Activated CD8-positive, alpha-beta T cell treated with anti-CD3 and anti-CD28 coated beads for 36 hours (primary cell): ENCODE data around the gene UTP14A. TPM values are rescaled to one million over a fixed set of nuclear protein-coding genes. Genes with fewer than 3 reads are reported as not detected.

Experiments used
- ATAC-seq: fragments of 200-7000 bp; cut with Tn5 transposase; one replicate; pipeline ENCODE4 v1.10.0; 2021; ENCODE audit warnings: mild to moderate bottlenecking, moderate library complexity
- CTCF ChIA-PET: fragments of 350-600 bp; sonication (Branson Sonifier 250); formaldehyde crosslinking; loops from one replicate; lab custom pipeline; 2021; ENCODE audit warnings: antibody characterized with exemption; lab: Charles Lee
- POLR2A ChIA-PET: fragments of 350-600 bp; sonication (Branson Sonifier 250); formaldehyde crosslinking; loops from one replicate; lab custom pipeline; 2021; ENCODE audit warnings: antibody characterized with exemption; lab: Charles Lee
- DNase-seq: peaks from one replicate; pipeline ENCODE4 v3.0.0-alpha.2; 2020
- H3K27ac Mint-ChIP-seq: one replicate; pipeline ENCODE4 v1.8.0; 2021; ENCODE audit warnings: mild to moderate bottlenecking, mixed read lengths
- H3K27me3 Mint-ChIP-seq: one replicate; pipeline ENCODE4 v1.8.0; 2021; ENCODE audit warnings: mixed read lengths
- H3K36me3 Mint-ChIP-seq: one replicate; pipeline ENCODE4 v1.8.0; 2021; ENCODE audit warnings: low read depth, mixed read lengths
- H3K4me1 Mint-ChIP-seq: one replicate; pipeline ENCODE4 v1.8.0; 2021; ENCODE audit warnings: low read depth, mixed read lengths
- H3K4me3 Mint-ChIP-seq: one replicate; pipeline ENCODE4 v1.8.0; 2021; ENCODE audit warnings: mild to moderate bottlenecking, moderate library complexity, mixed read lengths
- H3K9me3 Mint-ChIP-seq: one replicate; pipeline ENCODE4 v1.8.0; 2021; ENCODE audit warnings: mixed read lengths
- CTCF ChIP-seq: fragments of 200-600 bp; IDR thresholded peaks from one replicate; pipeline ENCODE4 v1.8.0; 2022; ENCODE audit warnings: antibody characterized with exemption, mild to moderate bottlenecking
- intact Hi-C: fragments of 100-400 bp; cut with micrococcal nuclease; formaldehyde crosslinking; loops from one replicate; pipeline ENCODE4 v1.10.0; 2022
- total RNA-seq, 2 experiments: library from RNA; stranded (reverse); gene quantifications; one replicate each; pipeline ENCODE4 v1.2.3, GENCODE V29; 2021

The UTP14A gene
- total RNA-seq, 2 experiments from 2014 or later = 33.1 to 34.0 TPM

GRCh38 chrX:129958814-129959492 is 53.0 kb downstream of the UTP14A start:
- POLR2A ChIA-PET = interaction anchor here (1.0 kb wide), 1 partner anchor 18 kb away, joined by 3 read pairs; no protein-coding TSS in a partner anchor
- CTCF ChIA-PET = no interaction called here
- no peak overlapping the region for H3K4me3 Mint-ChIP-seq

DNA sequence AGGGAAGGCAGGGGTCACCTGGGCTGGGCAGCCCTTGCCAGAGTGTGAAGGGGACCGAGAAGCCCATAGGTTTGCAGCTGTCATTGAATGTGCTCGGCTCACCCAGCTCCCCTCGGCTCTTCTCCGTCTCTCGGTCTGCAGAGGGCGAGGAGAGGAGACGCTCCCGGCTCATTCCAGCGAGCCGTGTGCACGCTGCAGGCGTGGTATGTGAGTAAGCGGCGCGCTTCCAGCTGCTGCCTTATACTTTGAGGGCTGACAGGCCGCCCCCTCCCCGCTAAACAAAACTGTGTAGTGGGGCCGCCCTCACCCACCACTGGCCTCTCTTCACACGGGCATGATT is 53.5 kb downstream of the UTP14A start:
- Mint-ChIP-seq H3K4me1 (peaks cover 15% of the 10 kb centered on the region), H3K36me3 (no peaks in the 10 kb centered on the region), H3K4me3 (no peak overlapping the region), H3K9me3 (no peaks in the 10 kb centered on the region), H3K27ac (no peak overlapping the region), H3K27me3 (no peaks in the 10 kb centered on the region)
- no peak for ATAC-seq
- POLR2A ChIA-PET = interaction anchor here (1.0 kb wide), 1 partner anchor 18 kb away, joined by 3 read pairs; no protein-coding TSS in a partner anchor
- no peak for TF ChIP-seq CTCF
- CTCF ChIA-PET = no interaction called here
- intact Hi-C loops = no loop called here
- no peak for DNase-seq

More at GRCh38 chrX:129958814-129959492, 53.0 kb downstream of the UTP14A start:
- Mint-ChIP-seq H3K27ac (no peak overlapping the region), H3K4me1 (peaks cover 15% of the 10 kb centered on the region), H3K36me3 (no peaks in the 10 kb centered on the region), H3K9me3 (no peaks in the 10 kb centered on the region), H3K27me3 (no peaks in the 10 kb centered on the region)
- no peak for ATAC-seq
- intact Hi-C loops = no loop called here
- no peak for TF ChIP-seq CTCF
- DNase-seq = no peak

GRCh38 chrX:129961180-129962083 is 55.5 kb downstream of the UTP14A start:
- POLR2A ChIA-PET = interaction anchor here (0.7 to 1.6 kb wide), 3 partner anchors 9 to 63 kb away, joined by 3 to 4 read pairs (median 3); no protein-coding TSS in a partner anchor
- intact Hi-C loops = no loop called here

DNA sequence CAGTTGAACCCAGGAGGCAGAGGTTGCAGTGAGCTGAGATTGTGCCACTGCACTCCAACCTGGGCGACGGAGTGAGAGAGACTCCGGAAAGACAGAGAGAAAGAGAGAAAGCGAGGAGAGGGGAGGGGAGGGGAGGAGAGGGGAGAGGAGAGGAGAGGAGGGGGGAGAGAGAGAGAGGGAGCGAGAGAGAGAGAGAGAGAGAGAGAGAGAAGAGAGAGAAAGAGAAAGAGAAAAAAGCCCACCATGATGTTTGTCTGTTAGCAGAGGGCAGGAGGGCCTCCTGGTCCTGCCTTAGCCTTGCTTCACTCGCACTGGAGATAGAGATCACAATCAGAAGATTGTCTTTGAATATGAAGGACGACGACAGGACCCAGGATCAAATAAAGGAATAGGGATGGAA is 57.8 kb downstream of the UTP14A start:
- peaks cover 9% of the 10 kb centered on the region for H3K4me1 Mint-ChIP-seq
- H3K27me3 Mint-ChIP-seq = no peaks in the 10 kb centered on the region
- POLR2A ChIA-PET = no interaction called here
- ATAC-seq = no peak
- no peak overlapping the region for H3K4me3 Mint-ChIP-seq
- intact Hi-C loops = no loop called here
- TF ChIP-seq CTCF = no peak
- no peak overlapping the region for H3K27ac Mint-ChIP-seq
- no peaks in the 10 kb centered on the region for H3K9me3 Mint-ChIP-seq
- CTCF ChIA-PET = no interaction called here
- no peaks in the 10 kb centered on the region for H3K36me3 Mint-ChIP-seq
- no peak for DNase-seq

More at GRCh38 chrX:129961180-129962083, 55.5 kb downstream of the UTP14A start:
- Mint-ChIP-seq H3K27me3 (no peaks in the 10 kb centered on the region), H3K4me3 (peak overlapping the region; percentile 70), H3K9me3 (no peaks in the 10 kb centered on the region), H3K4me1 (peaks cover 15% of the 10 kb centered on the region), H3K27ac (peak overlapping the region; percentile 84), H3K36me3 (no peaks in the 10 kb centered on the region)
- DNase-seq = peak; percentile 86
- CTCF ChIA-PET = interaction anchor here (1.1 to 1.5 kb wide), 4 partner anchors 9 to 55 kb away, joined by 3 to 8 read pairs (median 4); partner anchors contain the start of gene UTP14A
- ATAC-seq = peak; percentile 94
- TF ChIP-seq CTCF = no peak

DNA sequence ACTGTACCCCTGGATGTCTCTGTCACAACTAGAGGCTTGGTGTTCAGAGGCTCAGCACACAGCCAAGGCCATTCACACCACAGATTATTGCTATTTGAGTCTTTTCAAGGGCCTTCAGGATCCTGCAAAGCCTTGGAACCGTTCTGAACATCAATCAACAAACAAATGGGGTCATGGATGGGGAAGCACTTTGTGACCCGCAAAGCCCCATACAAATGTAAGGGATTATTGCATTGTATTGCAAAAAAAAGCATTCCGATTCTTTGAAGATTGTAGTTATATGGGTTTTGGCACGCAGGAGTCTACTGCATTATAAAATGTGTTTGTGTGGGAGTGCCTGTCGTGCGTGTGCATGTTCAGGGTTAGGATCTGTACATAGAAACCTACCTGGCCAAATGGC is 59.2 kb downstream of the UTP14A start:
- H3K4me3 Mint-ChIP-seq = no peak overlapping the region
- CTCF ChIA-PET = no interaction called here
- peaks cover 6% of the 10 kb centered on the region for H3K4me1 Mint-ChIP-seq
- POLR2A ChIA-PET = no interaction called here
- H3K27ac Mint-ChIP-seq = no peak overlapping the region
- no peaks in the 10 kb centered on the region for H3K9me3 Mint-ChIP-seq
- H3K27me3 Mint-ChIP-seq = no peaks in the 10 kb centered on the region
- no peaks in the 10 kb centered on the region for H3K36me3 Mint-ChIP-seq
- intact Hi-C loops = no loop called here
- DNase-seq (no peak), ATAC-seq (no peak)
- no peak for TF ChIP-seq CTCF
